HepG2 (cell line): ENCODE results near the gene KRT71. TPM values are rescaled to one million over a fixed set of nuclear protein-coding genes. Genes with fewer than 3 reads are reported as not detected.

Experiments
- ATAC-seq: fragments of 200-7000 bp; cut with Tn5 transposase; 3 replicates; pipeline ENCODE4 v1.9.1; 2020; ENCODE audit warnings: mild to moderate bottlenecking, moderate library complexity
- BruUV-seq: library from RNA; stranded (reverse); fragments of 400-500 nt; replicated peaks from 2 replicates; lab custom pipeline; 2021; lab: Mats Ljungman, UMichigan
- CTCF ChIA-PET: fragments of 300-600 bp; formaldehyde crosslinking; extraction: SDS; loops from one replicate; lab custom pipeline; 2021; ENCODE audit warnings: low total read pairs, inconsistent platforms, low intra/inter-chr PET ratio; lab: Yijun Ruan, JAX
- POLR2A ChIA-PET: fragments of 350-600 bp; sonication (Branson Sonifier 250); formaldehyde crosslinking; loops from one replicate; lab custom pipeline; 2020; ENCODE audit warnings: antibody characterized with exemption, inconsistent platforms; lab: Yijun Ruan, JAX
- DNase-seq: peaks from one replicate; pipeline ENCODE4 v3.0.0-alpha.2; 2015; ENCODE audit warnings: low spot score
- FAIRE-seq: peaks from 3 replicates; lab custom pipeline; 2011; peaks lifted over from hg19 to GRCh38; lab: Jason Lieb, UNC
- H2AFZ ChIP-seq: one replicate; pipeline ENCODE4 v1.6.1; 2011; ENCODE audit warnings: low read length, inconsistent platforms
- H3K27ac ChIP-seq: fragments of 300-600 bp; 3 replicates; pipeline ENCODE4 v1.8.0; 2011; ENCODE audit warnings: mixed run types, mild to moderate bottlenecking, mixed read lengths, low read length, inconsistent platforms; ENCODE audit not compliant: insufficient read depth; ENCODE audit errors: extremely low read length
- H3K27me3 ChIP-seq, 2 experiments: fragments of 200-600 bp in 1 of 2; 2 replicates in 1 of 2; 3 replicates in 1 of 2; pipeline versions ENCODE4 v1.6.0 to v1.8.0; 2011; ENCODE audit warnings: low read length in 2 of 2, mild to moderate bottlenecking in 2 of 2, moderate library complexity in 2 of 2, inconsistent platforms in 1 of 2; ENCODE audit not compliant: insufficient read depth in 2 of 2, control insufficient read depth in 1 of 2
- H3K36me3 ChIP-seq, 2 experiments: fragments of 200-600 bp in 1 of 2; replicated peaks in 1 of 2; 2 replicates in 1 of 2; 3 replicates in 1 of 2; pipeline versions ENCODE4 v1.5.1 to v1.8.0; 2011; ENCODE audit warnings: low read length in 2 of 2, inconsistent platforms in 1 of 2; ENCODE audit not compliant: insufficient read depth in 2 of 2, control insufficient read depth in 1 of 2
- H3K4me1 ChIP-seq: 2 replicates; pipeline ENCODE4 v1.5.1; 2012; ENCODE audit warnings: low read length, inconsistent platforms; ENCODE audit not compliant: insufficient read depth
- H3K4me2 ChIP-seq: 2 replicates; pipeline ENCODE4 v1.6.0; 2011; ENCODE audit warnings: low read depth, low read length, inconsistent platforms
- H3K4me3 ChIP-seq, 3 experiments: fragments of 200-600 bp in 1 of 3; sonication (generic), shearing (Covaris generic) in 1 of 3; replicated peaks in 1 of 3; 2 replicates each; pipeline ENCODE4 v1.5.1; 2011 to 2016; ENCODE audit warnings: low read length in 3 of 3, inconsistent platforms in 2 of 3, low read depth in 2 of 3, mild to moderate bottlenecking in 2 of 3, control low read depth in 1 of 3, mixed read lengths in 1 of 3; ENCODE audit not compliant: insufficient read depth in 1 of 3
- H3K79me2 ChIP-seq: one replicate; pipeline ENCODE4 v1.6.1; 2011; ENCODE audit warnings: low read length, inconsistent platforms; ENCODE audit not compliant: insufficient read depth
- H3K9ac ChIP-seq: 2 replicates; pipeline ENCODE4 v1.6.0; 2011; ENCODE audit warnings: mild to moderate bottlenecking, low read depth, low read length, inconsistent platforms; ENCODE audit not compliant: insufficient read depth
- H3K9me3 ChIP-seq: 2 replicates; pipeline ENCODE4 v1.5.1; 2012; ENCODE audit warnings: mild to moderate bottlenecking, low read length
- H4K20me1 ChIP-seq: 2 replicates; pipeline ENCODE4 v1.6.0; 2011; ENCODE audit warnings: inconsistent platforms, mild to moderate bottlenecking, low read length, moderate library complexity; ENCODE audit not compliant: insufficient read depth
- SIX4 ChIP-seq: sonication (generic); formaldehyde crosslinking; IDR thresholded peaks from 2 replicates; pipeline ENCODE4 v1.4.0; 2020; ENCODE audit warnings: missing genetic modification reagents
- ZFP62 ChIP-seq: sonication (generic); formaldehyde crosslinking; IDR thresholded peaks from 2 replicates; pipeline ENCODE4 v1.4.0; 2020; ENCODE audit warnings: missing genetic modification reagents
- ZNF441 ChIP-seq: sonication (generic); formaldehyde crosslinking; IDR thresholded peaks from 2 replicates; pipeline ENCODE4 v1.7.0; 2021; ENCODE audit warnings: missing genetic modification reagents, borderline replicate concordance
- WGBS: methylation state at CpG from one replicate; pipeline ENCODE4 v1.1.6; 2017; ENCODE audit warnings: low lambda C conversion rate; 5-methylcytosine and 5-hydroxymethylcytosine counted together
- in situ Hi-C: cut with HindIII; loops from 2 replicates; pipeline ENCODE4 v1.10.0; 2017; ENCODE audit warnings: low pct_unique_long_range_greater_than_20kb; ENCODE audit not compliant: extremely low pct_ligation_motif_present
- intact Hi-C: fragments of 100-400 bp; cut with micrococcal nuclease; formaldehyde crosslinking; loops from one replicate; pipeline ENCODE4 v1.10.0; 2022; ENCODE audit not compliant: unreplicated experiment
- polyA plus RNA-seq, 8 experiments: library from polyadenylated mRNA; depleted of rRNA in 3 of 8; stranded (reverse) in 7 of 8; unstranded in 1 of 8; fragments of >200 nt; fragmentation: Illumina TruSeq in 4 of 8; extraction: Trizol in 4 of 8; gene quantifications; 2 replicates each; pipeline versions ENCODE4 v1.2.1 to v1.2.3, GENCODE V29; 2011 to 2016; ENCODE audit warnings: low read depth in 4 of 8, missing spikeins in 1 of 8, mixed read lengths in 1 of 8; ENCODE audit not compliant: insufficient read depth in 1 of 8
- total RNA-seq, 5 experiments: library from RNA; depleted of rRNA; stranded (reverse); fragments of >200 nt; fragmentation: Illumina TruSeq; extraction: Trizol; gene quantifications; 2 replicates each; pipeline ENCODE4 v1.2.3, GENCODE V29; 2016; ENCODE audit warnings: low read depth in 1 of 5
- TF ChIP-seq, protein P1 (sequence below): IDR thresholded peaks from 2 replicates; pipeline ENCODE4 v1.6.1; 2012; ENCODE audit warnings: low read length, improper control_type of control experiment
- TF ChIP-seq, protein P2 (sequence below): sonication (generic); formaldehyde crosslinking; conservative IDR thresholded peaks from 2 replicates; pipeline ENCODE4 v1.4.0; 2020; ENCODE audit warnings: mild to moderate bottlenecking, missing genetic modification reagents, moderate library complexity
- TF ChIP-seq, protein P3 (sequence below), 2 experiments: sonication (generic) in 1 of 2; formaldehyde crosslinking in 1 of 2; IDR thresholded peaks; 2 replicates each; pipeline versions ENCODE4 v1.6.1 to v1.9.0; 2014 to 2022; ENCODE audit warnings: antibody characterized with exemption in 1 of 2, borderline replicate concordance in 1 of 2, inconsistent platforms in 1 of 2, low read depth in 1 of 2, missing genetic modification reagents in 1 of 2
- TF ChIP-seq, protein P4 (sequence below): sonication (generic); formaldehyde crosslinking; IDR thresholded peaks from 2 replicates; pipeline ENCODE4 v1.4.0; 2020; ENCODE audit warnings: mild to moderate bottlenecking, low read depth, missing genetic modification reagents

KRT71 gene
- total and polyA plus RNA-seq, 2 of the 13 experiments (the other 11 are each of a cell fraction or from before 2014, with no cell fraction given) = not detected

DNA sequence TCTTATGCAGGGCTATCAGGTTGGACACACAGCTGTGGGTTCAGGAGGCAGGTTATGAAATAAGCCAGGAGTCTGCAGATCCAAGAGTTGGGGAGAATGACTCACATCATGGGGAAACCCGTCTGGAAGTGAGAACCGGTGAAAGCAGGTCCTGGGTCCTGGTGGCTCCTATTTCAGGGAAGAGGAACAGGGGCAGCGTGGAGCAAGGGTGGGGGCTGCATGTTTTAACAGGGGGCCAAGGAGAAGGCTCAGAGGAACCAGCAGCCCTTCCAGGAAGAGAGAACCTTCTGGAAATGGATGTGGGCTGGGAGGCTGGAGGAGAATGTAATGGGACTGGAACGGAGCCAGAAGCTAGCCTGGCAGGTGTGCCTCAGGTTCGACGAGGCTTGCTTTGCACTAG, 28.5 kb upstream of the KRT71 start:
- no peaks in the 10 kb centered on the region for H3K79me2 ChIP-seq
- H3K9me3 ChIP-seq = no peaks in the 10 kb centered on the region
- in situ Hi-C loops = loop anchor here (5.0 to 10.0 kb wide), 2 partner anchors 286 to 403 kb away; no protein-coding TSS in a partner anchor
- no peak overlapping the region for H2AFZ ChIP-seq
- FAIRE-seq = no peak
- H3K27me3 ChIP-seq = peaks cover 4 to 44% of the 10 kb centered on the region in 2 experiments; a peak in 2 of 5 replicates
- 2% methylated on average over 6 of the region's 6 CpGs for WGBS
- no peaks in the 10 kb centered on the region for H3K4me1 ChIP-seq
- no peak for ATAC-seq
- no peaks in the 10 kb centered on the region for H4K20me1 ChIP-seq
- no peak for DNase-seq
- no TSS peak for BruUV-seq
- H3K27ac ChIP-seq = no peak overlapping the region
- no peak overlapping the region for H3K4me2 ChIP-seq
- no peak overlapping the region for H3K9ac ChIP-seq
- POLR2A ChIA-PET = no interaction called here
- CTCF ChIA-PET = interaction anchor here (3.8 kb wide), 1 partner anchor 298 kb away, joined by 33 read pairs; no protein-coding TSS in a partner anchor
- intact Hi-C loops = no loop called here
- no peak overlapping the region for H3K4me3 ChIP-seq
- no peaks in the 10 kb centered on the region for H3K36me3 ChIP-seq
- TF ChIP-seq, protein P1, sequence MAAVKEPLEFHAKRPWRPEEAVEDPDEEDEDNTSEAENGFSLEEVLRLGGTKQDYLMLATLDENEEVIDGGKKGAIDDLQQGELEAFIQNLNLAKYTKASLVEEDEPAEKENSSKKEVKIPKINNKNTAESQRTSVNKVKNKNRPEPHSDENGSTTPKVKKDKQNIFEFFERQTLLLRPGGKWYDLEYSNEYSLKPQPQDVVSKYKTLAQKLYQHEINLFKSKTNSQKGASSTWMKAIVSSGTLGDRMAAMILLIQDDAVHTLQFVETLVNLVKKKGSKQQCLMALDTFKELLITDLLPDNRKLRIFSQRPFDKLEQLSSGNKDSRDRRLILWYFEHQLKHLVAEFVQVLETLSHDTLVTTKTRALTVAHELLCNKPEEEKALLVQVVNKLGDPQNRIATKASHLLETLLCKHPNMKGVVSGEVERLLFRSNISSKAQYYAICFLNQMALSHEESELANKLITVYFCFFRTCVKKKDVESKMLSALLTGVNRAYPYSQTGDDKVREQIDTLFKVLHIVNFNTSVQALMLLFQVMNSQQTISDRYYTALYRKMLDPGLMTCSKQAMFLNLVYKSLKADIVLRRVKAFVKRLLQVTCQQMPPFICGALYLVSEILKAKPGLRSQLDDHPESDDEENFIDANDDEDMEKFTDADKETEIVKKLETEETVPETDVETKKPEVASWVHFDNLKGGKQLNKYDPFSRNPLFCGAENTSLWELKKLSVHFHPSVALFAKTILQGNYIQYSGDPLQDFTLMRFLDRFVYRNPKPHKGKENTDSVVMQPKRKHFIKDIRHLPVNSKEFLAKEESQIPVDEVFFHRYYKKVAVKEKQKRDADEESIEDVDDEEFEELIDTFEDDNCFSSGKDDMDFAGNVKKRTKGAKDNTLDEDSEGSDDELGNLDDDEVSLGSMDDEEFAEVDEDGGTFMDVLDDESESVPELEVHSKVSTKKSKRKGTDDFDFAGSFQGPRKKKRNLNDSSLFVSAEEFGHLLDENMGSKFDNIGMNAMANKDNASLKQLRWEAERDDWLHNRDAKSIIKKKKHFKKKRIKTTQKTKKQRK = no peak
- no peak for TF ChIP-seq ZFP62 (CRISPR knock-in tag)
- TF ChIP-seq ZNF441 (CRISPR knock-in tag) = no peak
- TF ChIP-seq SIX4 (CRISPR knock-in tag) = no peak
- TF ChIP-seq, protein P2, sequence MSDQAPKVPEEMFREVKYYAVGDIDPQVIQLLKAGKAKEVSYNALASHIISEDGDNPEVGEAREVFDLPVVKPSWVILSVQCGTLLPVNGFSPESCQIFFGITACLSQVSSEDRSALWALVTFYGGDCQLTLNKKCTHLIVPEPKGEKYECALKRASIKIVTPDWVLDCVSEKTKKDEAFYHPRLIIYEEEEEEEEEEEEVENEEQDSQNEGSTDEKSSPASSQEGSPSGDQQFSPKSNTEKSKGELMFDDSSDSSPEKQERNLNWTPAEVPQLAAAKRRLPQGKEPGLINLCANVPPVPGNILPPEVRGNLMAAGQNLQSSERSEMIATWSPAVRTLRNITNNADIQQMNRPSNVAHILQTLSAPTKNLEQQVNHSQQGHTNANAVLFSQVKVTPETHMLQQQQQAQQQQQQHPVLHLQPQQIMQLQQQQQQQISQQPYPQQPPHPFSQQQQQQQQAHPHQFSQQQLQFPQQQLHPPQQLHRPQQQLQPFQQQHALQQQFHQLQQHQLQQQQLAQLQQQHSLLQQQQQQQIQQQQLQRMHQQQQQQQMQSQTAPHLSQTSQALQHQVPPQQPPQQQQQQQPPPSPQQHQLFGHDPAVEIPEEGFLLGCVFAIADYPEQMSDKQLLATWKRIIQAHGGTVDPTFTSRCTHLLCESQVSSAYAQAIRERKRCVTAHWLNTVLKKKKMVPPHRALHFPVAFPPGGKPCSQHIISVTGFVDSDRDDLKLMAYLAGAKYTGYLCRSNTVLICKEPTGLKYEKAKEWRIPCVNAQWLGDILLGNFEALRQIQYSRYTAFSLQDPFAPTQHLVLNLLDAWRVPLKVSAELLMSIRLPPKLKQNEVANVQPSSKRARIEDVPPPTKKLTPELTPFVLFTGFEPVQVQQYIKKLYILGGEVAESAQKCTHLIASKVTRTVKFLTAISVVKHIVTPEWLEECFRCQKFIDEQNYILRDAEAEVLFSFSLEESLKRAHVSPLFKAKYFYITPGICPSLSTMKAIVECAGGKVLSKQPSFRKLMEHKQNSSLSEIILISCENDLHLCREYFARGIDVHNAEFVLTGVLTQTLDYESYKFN (CRISPR knock-in tag) = no peak
- TF ChIP-seq, protein P3, sequence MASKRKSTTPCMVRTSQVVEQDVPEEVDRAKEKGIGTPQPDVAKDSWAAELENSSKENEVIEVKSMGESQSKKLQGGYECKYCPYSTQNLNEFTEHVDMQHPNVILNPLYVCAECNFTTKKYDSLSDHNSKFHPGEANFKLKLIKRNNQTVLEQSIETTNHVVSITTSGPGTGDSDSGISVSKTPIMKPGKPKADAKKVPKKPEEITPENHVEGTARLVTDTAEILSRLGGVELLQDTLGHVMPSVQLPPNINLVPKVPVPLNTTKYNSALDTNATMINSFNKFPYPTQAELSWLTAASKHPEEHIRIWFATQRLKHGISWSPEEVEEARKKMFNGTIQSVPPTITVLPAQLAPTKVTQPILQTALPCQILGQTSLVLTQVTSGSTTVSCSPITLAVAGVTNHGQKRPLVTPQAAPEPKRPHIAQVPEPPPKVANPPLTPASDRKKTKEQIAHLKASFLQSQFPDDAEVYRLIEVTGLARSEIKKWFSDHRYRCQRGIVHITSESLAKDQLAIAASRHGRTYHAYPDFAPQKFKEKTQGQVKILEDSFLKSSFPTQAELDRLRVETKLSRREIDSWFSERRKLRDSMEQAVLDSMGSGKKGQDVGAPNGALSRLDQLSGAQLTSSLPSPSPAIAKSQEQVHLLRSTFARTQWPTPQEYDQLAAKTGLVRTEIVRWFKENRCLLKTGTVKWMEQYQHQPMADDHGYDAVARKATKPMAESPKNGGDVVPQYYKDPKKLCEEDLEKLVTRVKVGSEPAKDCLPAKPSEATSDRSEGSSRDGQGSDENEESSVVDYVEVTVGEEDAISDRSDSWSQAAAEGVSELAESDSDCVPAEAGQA (IDR thresholded peaks at IDR 0.05; ENCODE audit: low read depth) = no peak
- TF ChIP-seq, protein P3 (CRISPR knock-in tag; IDR thresholded peaks at IDR 0.05; ENCODE audit: borderline replicate concordance) = no peak
- TF ChIP-seq, protein P4, sequence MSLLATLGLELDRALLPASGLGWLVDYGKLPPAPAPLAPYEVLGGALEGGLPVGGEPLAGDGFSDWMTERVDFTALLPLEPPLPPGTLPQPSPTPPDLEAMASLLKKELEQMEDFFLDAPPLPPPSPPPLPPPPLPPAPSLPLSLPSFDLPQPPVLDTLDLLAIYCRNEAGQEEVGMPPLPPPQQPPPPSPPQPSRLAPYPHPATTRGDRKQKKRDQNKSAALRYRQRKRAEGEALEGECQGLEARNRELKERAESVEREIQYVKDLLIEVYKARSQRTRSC (CRISPR knock-in tag) = no peak
